Uterus (tissue), 4 donors: ENCODE measurements around the gene HIC1. TPM values are rescaled to one million over a fixed set of nuclear protein-coding genes. Genes with fewer than 3 reads are reported as not detected.

ENCODE experiments used
- DNase-seq, 2 donors: peaks; one replicate each; pipeline ENCODE4 v3.0.0-alpha.2; 2019 to 2020
- H3K27ac ChIP-seq, 2 donors: fragments of 200-600 bp; sonication (generic); 1 replicate in 1 of 2; 2 replicates in 1 of 2; pipeline ENCODE4 v1.5.1; 2016 to 2018
- H3K27me3 ChIP-seq, 2 donors: fragments of 200-600 bp; sonication (generic); one replicate each; pipeline ENCODE4 v1.5.1; 2018 to 2019; ENCODE audit warnings: control low read depth in 1 of 2
- H3K36me3 ChIP-seq, 2 donors: fragments of 200-600 bp; sonication (generic); one replicate each; pipeline ENCODE4 v1.5.1; 2019; ENCODE audit warnings: control low read depth in 1 of 2
- H3K4me1 ChIP-seq, 2 donors: fragments of 200-600 bp; sonication (generic); one replicate each; pipeline ENCODE4 v1.5.1; 2018 to 2019; ENCODE audit warnings: control low read depth in 1 of 2
- H3K4me3 ChIP-seq, 2 donors: fragments of 200-600 bp; sonication (generic); 1 replicate in 1 of 2; 2 replicates in 1 of 2; pipeline ENCODE4 v1.5.1; 2018 to 2019; ENCODE audit warnings: mild to moderate bottlenecking in 1 of 2
- H3K9me3 ChIP-seq, 2 donors: fragments of 200-600 bp; sonication (generic); one replicate each; pipeline ENCODE4 v1.5.1; 2019; ENCODE audit warnings: control low read depth in 1 of 2
- POLR2A ChIP-seq, 2 donors: fragments of 450-650 bp; IDR thresholded peaks; one replicate each; pipeline ENCODE4 v1.6.1; 2016; ENCODE audit warnings: antibody characterized with exemption in 2 of 2, mild to moderate bottlenecking in 1 of 2, moderate library complexity in 1 of 2
- intact Hi-C: fragments of 100-400 bp; cut with DNase I; formaldehyde crosslinking; loops from one replicate; pipeline ENCODE4 v1.15.1; 2023; ENCODE audit warnings: low total_unique reads
- total RNA-seq, 4 donors: library from RNA; depleted of rRNA in 3 of 4; stranded (reverse); fragments of >200 nt in 3 of 4; gene quantifications; one replicate each; pipeline versions ENCODE4 v1.1.0 to v1.2.4, GENCODE V29; 2014 to 2023
- TF ChIP-seq, protein P1 (sequence below), 4 experiments: fragments of 200-600 bp in 2 of 4; fragments of 450-650 bp in 2 of 4; sonication (generic) in 2 of 4; IDR thresholded peaks; one replicate each; pipeline ENCODE4 v1.5.1; 2016 to 2019; ENCODE audit warnings: antibody characterized with exemption in 4 of 4, mild to moderate bottlenecking in 2 of 4, moderate library complexity in 1 of 4
- donor health status: DM: yes; HTN: yes; CAD: no.

HIC1 gene
- total RNA-seq, 4 donors from 2014 or later, result 21.8 to 86.9 (median 54.2) TPM

DNA sequence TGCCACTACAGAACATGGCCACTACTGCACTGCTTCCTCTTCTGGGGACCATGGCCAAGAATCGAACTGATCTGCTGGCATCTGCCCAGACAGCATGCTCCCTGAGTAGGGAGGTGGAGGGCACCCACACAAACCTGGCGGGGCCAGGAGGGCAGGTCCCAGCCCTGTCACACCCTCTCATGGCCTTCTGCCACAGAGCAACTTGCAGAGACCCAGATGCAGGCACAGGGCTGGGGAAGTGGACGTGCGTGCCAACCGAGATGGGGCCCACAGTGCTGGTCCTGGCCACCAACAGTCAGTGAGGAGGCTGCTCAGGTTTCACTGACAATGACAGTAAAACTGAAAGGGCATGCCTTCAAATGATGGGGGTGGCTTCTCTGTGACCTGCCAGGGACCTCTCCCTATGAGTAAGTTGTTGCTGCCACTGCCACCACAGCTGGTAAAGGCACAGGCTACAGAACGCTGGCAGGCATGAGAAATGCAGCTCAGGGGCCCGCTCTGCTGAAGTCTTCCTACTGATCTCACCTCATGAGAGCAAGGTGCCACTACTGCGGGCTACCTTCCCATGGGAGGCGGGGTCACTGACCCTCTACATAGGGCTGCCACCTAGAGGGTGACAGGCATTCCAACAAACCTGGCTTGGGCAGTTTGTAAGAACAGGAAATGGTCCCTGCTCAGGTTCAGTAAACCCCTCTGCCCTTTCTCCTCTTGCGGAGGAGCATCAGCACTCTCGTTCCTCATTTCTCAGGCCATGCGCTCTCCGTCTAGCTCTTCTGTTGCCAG lies 15.5 kb downstream of the HIC1 start:
- intact Hi-C loops, result no loop called here
- Histone ChIP-seq H3K4me1 (peaks cover 19 to 39% of the 10 kb centered on the region in 2 donors), H3K4me3 (no peak overlapping the region), H3K27ac (peak overlapping the region; percentile 80 to 90), H3K27me3 (no peaks in the 10 kb centered on the region), H3K36me3 (no peaks in the 10 kb centered on the region), H3K9me3 (no peaks in the 10 kb centered on the region)
- TF ChIP-seq, protein P1, sequence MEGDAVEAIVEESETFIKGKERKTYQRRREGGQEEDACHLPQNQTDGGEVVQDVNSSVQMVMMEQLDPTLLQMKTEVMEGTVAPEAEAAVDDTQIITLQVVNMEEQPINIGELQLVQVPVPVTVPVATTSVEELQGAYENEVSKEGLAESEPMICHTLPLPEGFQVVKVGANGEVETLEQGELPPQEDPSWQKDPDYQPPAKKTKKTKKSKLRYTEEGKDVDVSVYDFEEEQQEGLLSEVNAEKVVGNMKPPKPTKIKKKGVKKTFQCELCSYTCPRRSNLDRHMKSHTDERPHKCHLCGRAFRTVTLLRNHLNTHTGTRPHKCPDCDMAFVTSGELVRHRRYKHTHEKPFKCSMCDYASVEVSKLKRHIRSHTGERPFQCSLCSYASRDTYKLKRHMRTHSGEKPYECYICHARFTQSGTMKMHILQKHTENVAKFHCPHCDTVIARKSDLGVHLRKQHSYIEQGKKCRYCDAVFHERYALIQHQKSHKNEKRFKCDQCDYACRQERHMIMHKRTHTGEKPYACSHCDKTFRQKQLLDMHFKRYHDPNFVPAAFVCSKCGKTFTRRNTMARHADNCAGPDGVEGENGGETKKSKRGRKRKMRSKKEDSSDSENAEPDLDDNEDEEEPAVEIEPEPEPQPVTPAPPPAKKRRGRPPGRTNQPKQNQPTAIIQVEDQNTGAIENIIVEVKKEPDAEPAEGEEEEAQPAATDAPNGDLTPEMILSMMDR (IDR thresholded peaks at IDR 0.05), result no peak
- no peak for TF ChIP-seq POLR2A (IDR thresholded peaks at IDR 0.05)
- peak in 1 of 2 donors; percentile 37 for DNase-seq

DNA sequence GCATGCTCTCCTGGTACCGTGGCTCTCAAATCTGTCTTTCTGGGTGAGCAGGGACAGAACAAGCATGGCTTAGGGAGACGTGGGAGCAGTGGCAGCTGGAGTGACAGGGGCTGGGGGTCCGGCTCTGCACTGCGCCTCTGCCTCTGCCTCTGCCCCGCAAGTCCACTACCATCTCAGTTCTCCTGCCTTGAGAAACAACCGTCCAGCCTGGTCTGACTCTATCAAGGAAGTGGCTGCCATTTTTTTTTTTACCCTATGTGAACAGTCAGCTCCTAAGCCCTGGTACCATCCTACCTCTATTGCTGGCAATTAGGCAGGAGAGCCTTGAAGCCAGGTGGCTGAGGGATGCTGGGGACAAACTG lies 16.1 kb downstream of the HIC1 start:
- Histone ChIP-seq H3K4me3 (no peak overlapping the region), H3K4me1 (peaks cover 19 to 42% of the 10 kb centered on the region in 2 donors), H3K36me3 (no peaks in the 10 kb centered on the region), H3K27me3 (no peaks in the 10 kb centered on the region), H3K9me3 (no peaks in the 10 kb centered on the region), H3K27ac (peak overlapping the region; percentile 80 to 90)
- no peak for TF ChIP-seq POLR2A (IDR thresholded peaks at IDR 0.05)
- TF ChIP-seq, protein P1 (IDR thresholded peaks at IDR 0.05), result no peak
- intact Hi-C loops, result no loop called here
- DNase-seq, result no peak

DNA sequence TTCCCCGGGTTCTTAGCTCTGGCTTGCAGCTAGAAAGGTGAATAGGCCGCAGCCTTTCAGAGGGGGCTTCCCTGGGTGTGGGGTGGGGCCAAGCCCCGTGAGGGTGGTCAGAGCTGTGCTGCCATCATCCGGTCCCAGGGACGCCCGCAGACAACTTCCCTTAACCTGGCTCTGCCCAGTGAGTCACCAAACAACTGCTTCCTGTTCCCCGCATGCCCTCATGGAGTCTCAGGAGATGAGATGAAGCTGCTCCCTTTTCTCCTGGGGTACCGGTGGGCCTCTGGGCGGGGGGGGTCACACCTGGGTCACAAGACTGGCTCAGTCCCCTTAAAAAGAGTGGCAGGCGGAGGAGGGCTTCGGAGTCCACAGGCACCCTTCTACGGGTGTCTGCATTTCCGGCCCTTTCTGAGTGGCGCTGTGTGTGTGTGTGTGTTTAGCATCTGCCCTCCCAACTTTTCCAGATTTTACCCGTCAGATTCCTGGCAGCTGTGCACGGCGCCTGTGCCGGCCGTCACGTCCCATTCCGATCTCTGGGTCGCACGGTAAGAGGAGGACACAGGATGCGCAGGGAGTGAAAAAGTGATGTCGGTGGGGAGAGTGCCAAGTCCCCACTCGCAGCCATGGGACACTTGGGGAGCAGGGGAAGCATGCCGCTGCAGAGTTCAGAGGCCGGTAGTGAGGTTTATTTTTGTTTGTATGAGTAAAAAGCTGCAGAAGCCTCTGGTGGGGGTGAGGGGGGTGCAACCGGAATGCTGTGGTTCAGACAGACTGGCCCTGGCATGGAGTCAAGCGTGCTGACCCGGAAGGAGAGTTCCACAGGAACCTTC lies 16.8 kb downstream of the HIC1 start:
- no peaks in the 10 kb centered on the region for H3K9me3 ChIP-seq
- intact Hi-C loops, result no loop called here
- no peak overlapping the region for H3K4me3 ChIP-seq
- DNase-seq, result peak; percentile 69 to 75
- peak in 1 of 2 donors; percentile 7 for TF ChIP-seq POLR2A (IDR thresholded peaks at IDR 0.05)
- TF ChIP-seq, protein P1 (IDR thresholded peaks at IDR 0.05), result peak in 1 of 4 experiments; percentile 5
- H3K27ac ChIP-seq, result peak overlapping the region; percentile 80 to 90
- no peaks in the 10 kb centered on the region for H3K27me3 ChIP-seq
- H3K36me3 ChIP-seq, result no peaks in the 10 kb centered on the region
- peaks cover 17 to 42% of the 10 kb centered on the region in 2 donors for H3K4me1 ChIP-seq

DNA sequence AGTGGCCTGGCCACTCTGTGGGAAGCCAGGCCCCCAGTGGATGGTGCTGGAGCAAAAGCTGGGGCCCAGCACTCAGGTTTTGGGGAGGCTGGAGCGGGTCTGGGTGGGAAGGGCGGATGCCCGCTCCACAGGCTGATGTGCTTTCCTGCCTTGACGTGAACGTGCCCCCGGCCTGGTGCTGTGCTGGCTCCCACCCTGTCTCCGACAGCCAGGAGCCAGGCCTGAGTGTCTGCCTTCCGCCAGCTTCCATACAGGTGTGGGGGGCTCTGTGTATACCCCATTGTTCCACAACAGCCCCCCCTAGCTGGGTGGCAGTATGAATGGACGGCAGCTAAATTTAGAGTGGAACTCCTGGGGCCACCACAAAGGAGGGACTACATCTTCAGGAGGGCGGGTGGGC lies 20.0 kb downstream of the HIC1 start:
- peaks cover 4 to 27% of the 10 kb centered on the region in 2 donors for H3K4me1 ChIP-seq
- intact Hi-C loops, result no loop called here
- H3K4me3 ChIP-seq, result no peak overlapping the region
- no peaks in the 10 kb centered on the region for H3K9me3 ChIP-seq
- peak overlapping the region; percentile 87 to 93 for H3K27ac ChIP-seq
- TF ChIP-seq, protein P1 (IDR thresholded peaks at IDR 0.05), result no peak
- no peak for TF ChIP-seq POLR2A (IDR thresholded peaks at IDR 0.05)
- DNase-seq, result peak in 1 of 2 donors; percentile 35
- H3K36me3 ChIP-seq, result no peaks in the 10 kb centered on the region
- H3K27me3 ChIP-seq, result no peaks in the 10 kb centered on the region
